ENCODE results near the gene HBE1.
"Not testable (repeated sequence)": the region's sequence is repeated elsewhere in the genome, so short reads cannot be mapped to it uniquely, and the experiment has no call there.

HBE1 gene

DNA sequence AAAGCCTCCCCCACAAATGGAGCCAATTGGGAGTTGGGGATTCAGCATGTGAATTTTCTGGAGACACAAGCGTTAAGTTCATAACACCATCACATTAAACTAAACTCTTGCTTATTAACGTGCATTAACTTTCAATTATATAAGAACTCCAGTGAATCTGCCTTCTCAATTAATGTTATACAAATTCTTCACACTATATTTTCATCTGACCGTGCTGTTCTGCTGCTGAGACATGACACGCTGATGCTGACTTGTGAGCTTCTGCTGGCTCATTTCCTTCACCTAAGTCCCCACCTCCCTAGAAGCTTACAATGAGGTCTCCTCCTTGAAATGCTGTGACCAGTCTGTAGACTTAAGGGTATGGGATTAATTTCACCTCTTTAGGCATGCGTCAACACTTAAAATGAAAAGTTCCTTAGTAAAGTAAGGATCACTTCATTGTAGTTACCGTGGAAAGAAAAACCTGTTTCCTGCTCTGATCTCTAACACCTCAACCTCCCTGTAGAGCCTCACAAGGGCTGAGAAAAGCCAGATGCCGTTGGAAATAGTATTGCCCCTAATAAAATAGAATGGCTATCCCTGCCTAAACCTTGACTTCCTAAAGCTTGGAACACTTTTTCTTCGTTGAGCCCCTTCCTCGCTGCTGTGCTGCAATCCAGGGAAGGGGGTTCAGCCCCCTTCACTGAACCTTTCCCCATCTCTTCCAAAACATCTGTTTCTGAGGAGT is 17.4 kb downstream of the HBE1 start:
- no peak for DNase-seq

DNA sequence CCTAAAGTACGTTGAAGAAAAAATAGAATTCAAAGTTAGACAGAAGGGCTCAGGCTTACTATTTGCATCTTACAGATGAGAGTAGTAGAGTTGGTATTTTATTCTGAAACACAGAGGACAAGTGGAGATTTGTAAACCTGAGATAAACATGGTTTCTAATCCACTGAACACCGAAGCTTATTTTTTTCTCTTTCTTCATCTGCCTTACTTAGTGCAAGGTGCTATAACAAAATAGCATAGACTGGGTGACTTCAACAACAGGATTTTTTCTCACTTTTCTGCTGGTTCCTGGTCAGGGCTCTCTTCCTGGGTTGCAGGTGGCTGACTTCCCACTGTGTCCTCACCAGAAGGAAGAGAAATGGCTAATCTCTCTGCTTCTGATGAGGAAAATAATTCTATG is 18.0 kb downstream of the HBE1 start:
- no peak for DNase-seq

DNA sequence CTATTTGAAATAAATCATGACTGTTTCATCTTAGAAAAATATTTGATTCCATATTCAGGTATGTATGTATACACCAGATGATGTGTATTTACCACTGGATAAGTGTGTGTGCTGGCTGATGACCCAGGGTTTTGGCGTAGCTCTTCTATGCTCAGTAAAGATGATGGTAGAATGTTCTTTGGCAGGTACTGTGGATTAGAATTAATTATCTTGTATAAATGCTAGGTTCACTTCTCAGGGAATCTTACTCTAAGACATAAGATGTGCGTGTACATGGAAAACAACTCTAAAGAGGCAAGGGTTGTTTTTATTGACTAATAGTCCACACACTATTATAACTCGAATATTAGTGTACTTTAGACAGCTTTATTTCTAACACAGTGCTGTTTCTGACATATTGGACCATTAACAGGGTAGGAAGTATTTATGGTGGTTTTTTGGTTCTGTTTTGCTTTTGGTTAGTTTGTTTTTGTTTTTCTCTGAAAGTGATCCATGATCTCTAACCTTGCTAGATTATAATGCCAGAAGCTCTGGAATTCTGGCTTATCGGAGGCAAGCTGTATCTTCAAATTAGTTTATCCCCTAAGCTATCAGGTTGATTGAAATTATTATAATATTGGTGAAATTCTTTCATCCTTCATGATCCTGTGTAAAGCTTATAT is 19.1 kb downstream of the HBE1 start:
- no peak for DNase-seq

DNA sequence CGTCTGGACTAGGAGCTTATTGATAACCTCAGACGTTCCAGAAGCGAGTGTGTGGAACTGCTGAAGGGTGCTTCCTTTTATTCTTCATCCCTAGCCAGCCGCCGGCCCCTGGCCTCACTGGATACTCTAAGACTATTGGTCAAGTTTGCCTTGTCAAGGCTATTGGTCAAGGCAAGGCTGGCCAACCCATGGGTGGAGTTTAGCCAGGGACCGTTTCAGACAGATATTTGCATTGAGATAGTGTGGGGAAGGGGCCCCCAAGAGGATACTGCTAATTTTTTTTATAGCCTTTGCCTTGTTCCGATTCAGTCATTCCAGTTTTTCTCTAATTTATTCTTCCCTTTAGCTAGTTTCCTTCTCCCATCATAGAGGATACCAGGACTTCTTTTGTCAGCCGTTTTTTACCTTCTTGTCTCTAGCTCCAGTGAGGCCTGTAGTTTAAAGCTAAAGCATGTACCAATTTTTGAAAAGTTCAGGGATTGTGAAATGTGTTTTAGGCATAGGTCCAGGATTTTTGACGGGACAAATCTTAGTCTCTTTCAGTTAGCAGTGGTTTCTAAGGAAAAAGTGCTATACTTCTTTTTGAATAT is 19.8 kb downstream of the HBE1 start, which contains the start of gene HBG1:
Gene HBG1 (minus strand): TSS at position 51 of the 590 bp plus-strand sequence. CDS start 53 bp downstream, outside the sequence.
- not testable (repeated sequence) for DNase-seq

DNA sequence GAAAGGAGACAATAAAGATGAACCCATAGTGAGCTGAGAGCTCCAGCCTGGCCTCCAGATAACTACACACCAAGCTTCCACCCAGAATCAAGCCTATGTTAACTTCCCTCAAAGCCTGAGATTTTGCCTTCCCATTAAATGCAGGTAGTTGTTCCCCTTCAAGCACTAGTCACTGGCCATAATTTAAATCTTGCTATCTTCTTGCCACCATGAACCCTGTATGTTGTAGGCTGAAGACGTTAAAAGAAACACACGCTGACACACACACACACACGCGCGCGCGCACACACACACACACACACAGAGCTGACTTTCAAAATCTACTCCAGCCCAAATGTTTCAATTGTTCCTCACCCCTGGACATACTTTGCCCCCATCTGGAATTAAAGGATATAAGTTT is 21.2 kb downstream of the HBE1 start:
- not testable (repeated sequence) for DNase-seq

DNA sequence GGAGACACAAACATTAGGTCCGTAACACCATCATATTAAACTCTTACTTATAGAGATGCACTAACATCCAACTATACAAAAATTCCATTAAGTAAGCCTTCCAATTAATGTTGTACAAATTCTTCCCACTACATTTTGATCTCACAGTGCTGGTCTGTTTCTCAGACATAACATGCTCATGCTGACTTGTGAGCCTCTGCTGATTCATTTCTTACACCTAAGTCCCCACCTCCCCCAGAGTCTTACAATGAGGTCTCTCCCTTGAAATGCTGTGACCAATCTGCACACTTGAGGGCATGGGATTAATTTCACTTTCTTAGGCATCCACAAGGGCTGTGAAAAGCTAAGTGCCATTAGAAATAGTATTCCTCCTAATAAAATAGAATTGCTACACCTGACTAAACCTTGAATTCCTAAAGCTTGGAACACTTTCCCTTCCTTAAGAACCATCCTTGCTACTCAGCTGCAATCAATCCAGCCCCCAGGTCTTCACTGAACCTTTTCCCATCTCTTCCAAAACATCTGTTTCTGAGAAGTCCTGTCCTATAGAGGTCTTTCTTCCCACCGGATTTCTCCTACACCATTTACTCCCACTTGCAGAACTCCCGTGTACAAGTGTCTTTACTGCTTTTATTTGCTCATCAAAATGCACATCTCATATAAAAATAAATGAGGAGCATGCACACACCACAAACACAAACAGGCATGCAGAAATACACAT is 22.1 kb downstream of the HBE1 start:
- DNase-seq = no peak

DNA sequence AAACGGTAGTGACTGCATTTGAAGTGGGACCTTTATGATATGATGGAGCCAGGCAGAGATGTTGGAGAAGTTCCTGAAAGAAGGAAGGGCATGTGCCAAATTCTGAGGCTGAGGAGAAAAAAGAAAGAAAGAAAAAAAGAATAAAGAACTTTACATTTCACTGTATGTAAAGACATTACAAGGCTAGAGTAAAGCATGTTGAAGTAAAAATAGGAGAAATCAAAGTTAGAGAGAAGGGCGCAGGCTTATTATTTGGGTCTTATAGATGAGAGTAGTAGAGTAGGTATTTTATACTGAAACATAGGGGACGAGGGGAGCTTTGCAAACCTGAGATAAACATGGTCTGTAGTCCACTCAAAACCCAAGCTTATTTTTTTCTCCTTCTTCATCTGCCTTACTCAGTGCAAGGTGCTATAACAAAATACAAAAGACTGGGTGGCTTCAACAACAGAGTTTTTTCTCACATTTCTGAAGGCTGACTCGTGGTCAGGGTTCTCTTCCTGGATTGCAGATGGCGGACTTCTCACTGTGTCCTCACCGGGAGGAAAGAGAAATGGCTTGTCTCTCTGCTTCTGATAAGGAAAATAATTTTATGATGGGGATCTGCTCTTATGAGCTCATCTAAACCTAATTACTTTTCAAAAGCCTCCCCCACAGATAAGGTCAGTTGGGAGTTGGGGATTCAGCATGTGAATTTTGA is 22.8 kb downstream of the HBE1 start:
- no peak for DNase-seq

DNA sequence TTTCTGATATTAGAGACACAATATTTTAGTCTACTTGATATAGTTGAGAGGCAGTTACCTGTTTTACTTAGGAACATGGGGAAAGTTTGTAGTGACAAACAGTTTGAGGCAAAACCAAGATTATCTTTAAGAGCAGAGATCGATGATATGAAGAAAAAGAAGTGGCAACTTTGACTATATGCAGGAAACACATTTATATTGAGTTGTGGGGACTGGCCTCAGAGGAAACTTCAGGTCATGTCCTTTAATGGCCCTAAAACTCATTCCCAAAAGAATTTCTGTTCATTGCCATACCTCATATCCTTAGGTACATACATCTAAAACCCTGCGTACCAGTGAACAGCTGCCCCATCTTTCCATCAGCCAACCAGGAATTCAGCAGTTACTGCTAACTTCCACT is 24.6 kb downstream of the HBE1 start:
- DNase-seq = no peak

DNA sequence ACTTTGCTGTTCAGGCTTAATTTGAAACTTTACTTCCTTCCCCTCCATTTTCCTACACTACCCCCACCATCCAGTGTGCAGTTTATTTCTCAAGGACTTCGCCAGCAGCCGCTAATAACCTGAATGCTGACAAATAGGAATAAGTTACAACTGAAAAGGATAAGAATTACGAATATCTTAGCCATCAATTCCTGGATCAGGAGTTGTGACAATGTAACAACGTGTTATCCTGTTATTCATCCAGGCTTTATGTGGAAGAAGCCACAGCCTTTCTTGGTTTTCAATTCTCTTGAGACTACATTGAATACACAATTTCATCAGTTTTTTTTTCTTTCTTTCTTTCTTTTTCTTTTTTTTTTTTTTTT is 25.9 kb downstream of the HBE1 start:
- no peak for DNase-seq

DNA sequence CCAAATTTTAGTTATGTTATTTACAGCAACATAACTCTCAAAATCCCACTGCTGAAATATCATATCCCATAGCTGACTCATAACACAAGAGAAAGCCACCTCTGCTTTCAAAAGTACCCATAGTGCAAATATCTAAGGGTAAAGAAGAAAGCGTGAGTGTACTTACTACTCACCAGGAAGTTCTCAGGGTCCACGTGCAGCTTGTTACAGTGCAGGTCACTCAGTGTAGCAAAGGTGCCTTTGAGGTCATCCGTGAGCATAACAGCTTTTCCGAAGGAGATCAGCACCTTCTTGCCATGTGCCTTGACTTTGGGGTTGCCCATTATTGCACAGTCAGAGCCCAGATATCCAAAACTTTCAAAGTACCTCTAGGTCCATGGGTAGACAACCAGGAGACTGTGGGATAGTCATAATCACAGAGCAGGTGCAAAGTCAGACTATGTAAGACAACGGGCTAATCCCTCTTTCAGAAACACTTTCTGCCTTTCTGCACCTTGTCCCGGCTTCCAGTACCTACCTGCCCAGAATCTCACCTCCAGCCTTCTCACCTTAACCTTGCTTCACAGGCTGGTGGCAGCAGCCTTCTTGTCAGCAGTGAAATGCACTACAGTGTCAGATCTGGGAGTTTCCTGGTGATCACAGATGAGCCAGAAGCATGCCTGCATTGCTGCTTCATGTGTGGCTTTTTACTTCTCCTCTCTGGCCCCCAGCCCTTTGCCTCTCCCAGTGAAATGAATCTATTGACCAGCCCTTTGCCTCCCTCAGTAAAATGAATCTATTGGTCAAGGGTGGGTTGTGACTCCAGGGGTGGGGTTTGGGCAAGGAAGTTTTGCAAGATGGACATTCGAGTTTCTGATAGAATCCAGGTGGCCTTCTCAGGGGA is 26.6 kb downstream of the HBE1 start:
- DNase-seq = no peak

DNA sequence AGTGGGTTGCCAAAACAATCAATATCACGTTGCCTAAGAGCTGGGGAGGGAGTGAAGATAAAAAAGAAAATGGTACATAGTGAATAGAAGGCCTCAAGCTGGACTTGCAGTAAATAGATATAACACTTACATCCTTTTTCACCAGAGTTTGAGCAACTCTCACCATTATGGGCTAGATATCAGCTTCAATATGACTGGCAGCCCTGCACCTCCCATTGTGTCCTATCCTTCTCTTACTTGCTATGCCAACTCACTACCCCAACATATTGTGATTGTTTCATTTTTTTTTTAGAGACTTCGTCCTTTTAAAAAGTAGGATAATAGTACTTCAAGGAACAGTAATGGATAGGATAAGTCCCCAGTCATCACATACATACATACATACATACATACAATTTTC is 27.5 kb downstream of the HBE1 start:
- DNase-seq = no peak

DNA sequence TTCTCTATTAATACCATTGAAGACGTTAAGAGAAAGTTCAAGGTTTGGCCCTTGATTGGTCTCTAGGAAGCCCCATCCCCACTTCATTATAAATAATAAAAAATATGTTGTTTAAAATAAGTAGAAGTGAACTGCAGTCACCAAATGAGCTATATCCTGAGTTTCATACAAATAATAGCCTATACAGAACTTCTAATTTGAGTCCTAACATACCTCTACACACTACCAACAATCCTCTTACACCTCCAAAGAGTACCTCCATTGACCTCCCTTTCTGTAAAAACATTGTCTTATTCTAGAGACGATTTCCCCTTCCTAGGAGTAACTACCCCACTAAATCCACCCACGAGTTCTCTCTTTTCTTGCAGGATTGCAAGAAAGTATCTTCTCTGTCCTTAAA is 28.3 kb downstream of the HBE1 start:
- DNase-seq = no peak

DNA sequence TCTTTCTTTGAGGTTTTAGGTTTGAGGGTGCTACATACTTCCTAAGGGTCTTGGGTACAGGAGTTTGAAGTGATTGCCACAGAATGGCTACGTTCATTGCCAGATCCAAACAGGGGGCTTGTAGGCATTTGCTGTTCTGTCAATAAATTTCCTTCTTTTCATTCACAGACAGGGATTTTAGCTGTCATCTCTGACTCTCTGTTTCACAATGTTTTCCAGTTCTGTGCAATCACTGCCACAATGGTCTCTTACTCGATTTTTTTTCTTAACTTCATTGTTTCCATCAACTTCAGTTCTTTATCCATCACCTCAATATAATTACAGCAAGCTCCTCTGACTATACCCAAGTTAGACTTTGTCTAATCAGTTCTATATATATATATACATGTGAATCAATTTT is 29.3 kb downstream of the HBE1 start:
- DNase-seq = no peak

DNA sequence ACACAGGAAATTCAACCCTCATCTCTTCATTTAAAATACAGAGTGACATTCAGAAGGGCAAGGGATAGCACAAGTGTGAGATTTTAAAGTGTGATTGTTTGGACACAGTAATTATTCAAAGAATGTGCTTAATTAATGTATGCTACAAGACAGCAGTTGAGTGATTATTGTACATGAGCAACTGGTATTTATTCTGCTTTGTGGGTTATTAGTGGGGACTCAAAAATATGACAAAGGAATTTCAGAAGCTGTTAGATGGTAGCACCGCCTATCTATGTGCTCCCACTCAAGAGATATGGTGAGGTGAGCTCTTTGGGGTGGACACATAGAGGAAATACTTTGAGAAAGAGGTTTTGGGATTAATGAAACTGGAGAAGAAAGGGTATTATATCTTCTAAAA is 29.7 kb downstream of the HBE1 start:
- no peak for DNase-seq

DNA sequence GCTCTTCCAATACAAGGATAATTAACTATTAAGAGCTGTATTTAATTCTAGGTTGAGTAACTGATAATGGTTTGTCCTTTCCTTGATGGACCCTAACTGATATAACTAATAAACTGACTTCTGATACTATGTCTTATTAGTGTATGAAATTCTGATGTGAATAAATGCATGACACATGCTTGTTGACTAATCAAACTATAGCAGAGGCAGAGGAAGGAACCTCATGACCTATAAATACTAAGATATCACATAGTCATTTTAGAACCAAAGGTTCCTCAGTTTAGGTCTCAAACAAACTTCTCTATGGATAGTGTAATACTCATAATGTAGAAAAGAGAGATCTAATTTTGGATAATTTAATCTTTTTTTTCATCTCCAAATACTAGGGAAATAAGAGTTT is 30.7 kb downstream of the HBE1 start:
- no peak for DNase-seq

DNA sequence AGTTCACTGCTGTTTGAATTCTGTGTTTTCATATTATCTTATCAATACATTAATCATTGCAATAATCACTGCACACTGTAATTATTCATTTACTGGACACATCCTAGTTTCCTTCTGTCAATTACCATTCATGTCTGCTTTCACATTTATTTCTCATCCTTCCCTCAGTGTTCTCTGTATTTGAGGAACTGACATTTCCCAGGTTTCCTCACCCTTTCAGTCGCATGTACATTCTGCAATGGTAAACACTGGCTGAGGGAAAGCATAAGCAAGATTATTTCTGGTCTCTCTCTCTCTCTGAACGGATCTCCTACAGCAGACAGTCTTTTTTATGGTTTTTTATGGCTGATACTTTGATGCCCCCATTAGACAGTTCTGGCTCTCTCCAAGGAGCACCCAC is 31.3 kb downstream of the HBE1 start:
- no peak for DNase-seq

DNA sequence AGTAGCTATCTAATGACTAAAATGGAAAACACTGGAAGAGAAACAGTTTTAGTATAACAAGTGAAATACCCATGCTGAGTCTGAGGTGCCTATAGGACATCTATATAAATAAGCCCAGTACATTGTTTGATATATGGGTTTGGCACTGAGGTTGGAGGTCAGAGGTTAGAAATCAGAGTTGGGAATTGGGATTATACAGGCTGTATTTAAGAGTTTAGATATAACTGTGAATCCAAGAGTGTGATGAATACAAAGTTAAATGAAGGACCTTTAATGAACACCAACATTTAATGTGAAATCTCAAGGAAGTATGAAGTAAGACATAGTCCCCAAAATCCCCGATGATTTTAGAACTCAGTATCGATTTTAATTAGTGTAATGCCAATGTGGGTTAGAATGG is 32.3 kb downstream of the HBE1 start:
- DNase-seq = no peak

DNA sequence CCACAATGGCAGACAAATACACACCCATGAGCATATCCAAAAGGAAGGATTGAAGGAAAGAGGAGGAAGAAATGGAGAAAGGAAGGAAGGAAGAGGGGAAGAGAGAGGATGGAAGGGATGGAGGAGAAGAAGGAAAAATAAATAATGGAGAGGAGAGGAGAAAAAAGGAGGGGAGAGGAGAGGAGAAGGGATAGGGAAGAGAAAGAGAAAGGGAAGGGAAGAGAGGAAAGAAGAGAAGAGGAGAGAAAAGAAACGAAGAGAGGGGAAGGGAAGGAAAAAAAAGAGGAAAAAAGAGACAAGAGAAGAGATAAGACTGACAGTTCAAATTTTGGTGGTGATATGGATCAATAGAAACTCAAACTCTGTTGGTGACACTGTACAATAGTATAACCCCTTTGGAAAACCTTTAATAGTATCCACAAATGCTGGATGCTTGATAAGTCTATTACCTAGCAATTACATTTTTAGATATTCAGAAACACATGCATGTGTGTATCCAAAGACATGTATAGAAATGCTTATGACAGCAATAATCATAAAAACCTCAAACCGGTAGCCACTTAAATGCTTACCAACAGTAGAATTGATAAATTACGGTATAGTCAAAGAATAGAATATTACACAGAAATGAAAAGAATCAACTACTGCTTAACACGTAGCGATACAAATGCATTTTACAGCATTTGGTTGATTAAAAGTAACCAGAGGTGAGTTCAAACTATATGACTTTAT is 34.2 kb downstream of the HBE1 start:
- no peak for DNase-seq

DNA sequence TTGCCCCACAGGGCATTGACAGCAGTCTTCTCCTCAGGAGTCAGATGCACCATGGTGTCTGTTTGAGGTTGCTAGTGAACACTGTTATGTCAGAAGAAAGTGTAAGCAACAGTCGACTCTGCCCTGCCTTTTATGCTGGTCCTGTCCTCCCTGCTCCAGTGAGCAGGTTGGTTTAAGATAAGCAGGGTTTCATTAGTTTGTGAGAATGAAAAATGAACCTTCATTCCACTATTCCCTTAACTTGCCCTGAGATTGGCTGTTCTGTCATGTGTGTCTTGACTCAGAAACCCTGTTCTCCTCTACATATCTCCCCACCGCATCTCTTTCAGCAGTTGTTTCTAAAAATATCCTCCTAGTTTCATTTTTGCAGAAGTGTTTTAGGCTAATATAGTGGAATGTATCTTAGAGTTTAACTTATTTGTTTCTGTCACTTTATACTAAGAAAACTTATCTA is 35.3 kb downstream of the HBE1 start, which contains the start of gene HBD:
Gene HBD (minus strand): TSS at position 103 of the 454 bp plus-strand sequence. CDS start 50 bp downstream, at position 53.
- no peak for DNase-seq

DNA sequence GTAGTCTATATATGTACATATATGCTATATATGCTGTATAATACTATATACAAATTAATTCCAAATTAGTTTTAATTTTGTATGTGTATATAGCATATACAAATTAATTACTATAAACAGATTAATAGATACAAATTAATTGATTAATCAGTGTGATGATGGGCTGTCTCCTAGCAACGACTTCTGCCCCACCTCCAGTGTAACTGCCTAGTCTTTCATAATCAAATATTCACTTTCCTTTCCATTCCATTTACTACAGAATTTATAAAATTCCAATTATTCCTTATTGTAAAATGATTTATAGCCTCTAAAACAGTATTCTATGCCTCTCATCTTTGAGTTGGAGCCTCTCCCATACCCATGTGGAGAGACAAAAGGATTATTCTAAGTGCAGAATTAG is 36.4 kb downstream of the HBE1 start:
- DNase-seq = no peak

DNA sequence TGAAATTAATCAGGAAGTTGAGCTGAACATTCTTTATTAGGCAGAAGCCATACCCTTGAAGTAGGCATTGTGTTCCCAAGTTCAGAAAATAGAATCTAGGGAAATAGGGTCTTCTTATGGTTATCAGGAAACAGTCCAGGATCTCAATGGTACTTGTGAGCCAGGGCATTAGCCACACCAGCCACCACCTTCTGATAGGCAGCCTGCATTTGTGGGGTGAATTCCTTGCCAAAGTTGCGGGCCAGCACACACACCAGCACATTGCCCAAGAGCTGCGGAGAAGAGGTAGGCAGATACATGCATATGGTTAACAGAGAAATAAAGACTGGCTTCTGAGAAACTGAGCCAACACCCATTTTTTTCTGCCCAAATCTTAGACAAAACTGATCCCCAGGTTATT is 36.9 kb downstream of the HBE1 start:
- DNase-seq = no peak

Measured in CD4-positive, alpha-beta T cell treated with Interleukin-1 beta for 1 hour (primary cell).